Right lobe of liver (tissue), 4 donors: ENCODE data around the gene ABCC12.

Source experiments
- CTCF ChIP-seq, 4 donors: fragments of 200-600 bp in 3 of 4; fragments of 450-650 bp in 1 of 4; IDR thresholded peaks; one replicate each; pipeline versions ENCODE4 v1.5.1 to v1.8.0; 2016 to 2022; ENCODE audit warnings: antibody characterized with exemption in 4 of 4, mild to moderate bottlenecking in 2 of 4
- POLR2A ChIP-seq: fragments of 450-650 bp; IDR thresholded peaks from one replicate; pipeline ENCODE4 v1.6.1; 2017; ENCODE audit warnings: antibody characterized with exemption, mild to moderate bottlenecking
- donor health status: DM: no; HTN: no; CAD: no.
- donor health status: DM: no; HTN: no; CAD: no.
- donor health status: DM: no; HTN: yes; CAD: no.

GRCh38 chr16:48129926-48130325 lies 25.9 kb downstream of the ABCC12 start:
- TF ChIP-seq POLR2A (no peak), CTCF (IDR thresholded peaks at IDR 0.05) (no peak)
